ENCODE results near the gene PLS1.
"Not testable (repeated sequence)": the region's sequence is repeated elsewhere in the genome, so short reads cannot be mapped to it uniquely, and the experiment has no call there.

PLS1 gene

DNA sequence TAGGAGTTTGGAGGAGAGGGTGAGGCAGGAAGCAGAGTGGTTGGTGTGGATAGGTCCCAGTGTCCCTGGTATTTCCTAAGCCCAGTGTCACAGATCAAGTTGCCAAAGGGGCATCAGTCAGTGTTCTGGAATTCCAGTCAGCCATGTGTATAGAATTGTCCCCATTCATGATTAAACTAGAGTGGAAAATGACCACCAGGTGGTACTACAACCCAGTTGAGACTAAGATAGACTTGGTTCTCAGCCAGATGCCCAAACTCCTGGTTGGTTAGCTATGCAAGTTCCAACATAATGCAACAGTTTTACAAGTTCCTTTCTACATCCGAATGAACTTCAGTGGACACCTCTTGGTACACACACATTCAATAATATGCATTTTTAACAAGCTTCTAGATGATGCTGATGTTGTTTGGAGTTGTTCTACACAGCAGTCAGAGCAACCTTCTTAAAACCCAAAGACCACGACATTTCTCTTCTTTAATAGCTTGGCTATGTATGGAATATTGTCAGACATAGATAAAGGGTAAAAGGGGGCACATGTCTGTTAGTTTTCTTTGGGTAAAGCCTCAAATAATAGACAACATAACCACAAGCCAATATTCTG is 9.3 kb upstream of the PLS1 start:
- DNase-seq (ENCODE audit: insufficient read length, low spot score): peak; percentile 35
- TF ChIP-seq, protein P1, sequence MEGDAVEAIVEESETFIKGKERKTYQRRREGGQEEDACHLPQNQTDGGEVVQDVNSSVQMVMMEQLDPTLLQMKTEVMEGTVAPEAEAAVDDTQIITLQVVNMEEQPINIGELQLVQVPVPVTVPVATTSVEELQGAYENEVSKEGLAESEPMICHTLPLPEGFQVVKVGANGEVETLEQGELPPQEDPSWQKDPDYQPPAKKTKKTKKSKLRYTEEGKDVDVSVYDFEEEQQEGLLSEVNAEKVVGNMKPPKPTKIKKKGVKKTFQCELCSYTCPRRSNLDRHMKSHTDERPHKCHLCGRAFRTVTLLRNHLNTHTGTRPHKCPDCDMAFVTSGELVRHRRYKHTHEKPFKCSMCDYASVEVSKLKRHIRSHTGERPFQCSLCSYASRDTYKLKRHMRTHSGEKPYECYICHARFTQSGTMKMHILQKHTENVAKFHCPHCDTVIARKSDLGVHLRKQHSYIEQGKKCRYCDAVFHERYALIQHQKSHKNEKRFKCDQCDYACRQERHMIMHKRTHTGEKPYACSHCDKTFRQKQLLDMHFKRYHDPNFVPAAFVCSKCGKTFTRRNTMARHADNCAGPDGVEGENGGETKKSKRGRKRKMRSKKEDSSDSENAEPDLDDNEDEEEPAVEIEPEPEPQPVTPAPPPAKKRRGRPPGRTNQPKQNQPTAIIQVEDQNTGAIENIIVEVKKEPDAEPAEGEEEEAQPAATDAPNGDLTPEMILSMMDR (IDR thresholded peaks at IDR 0.05; ENCODE audit: insufficient read depth, missing control alignments): peak; percentile 65
- peak; percentile 79 for FAIRE-seq

GRCh38 chr3:142588703-142589102 is 7.5 kb upstream of the PLS1 start:
- TF ChIP-seq, protein P1 (IDR thresholded peaks at IDR 0.05; ENCODE audit: insufficient read depth, missing control alignments): no peak

DNA sequence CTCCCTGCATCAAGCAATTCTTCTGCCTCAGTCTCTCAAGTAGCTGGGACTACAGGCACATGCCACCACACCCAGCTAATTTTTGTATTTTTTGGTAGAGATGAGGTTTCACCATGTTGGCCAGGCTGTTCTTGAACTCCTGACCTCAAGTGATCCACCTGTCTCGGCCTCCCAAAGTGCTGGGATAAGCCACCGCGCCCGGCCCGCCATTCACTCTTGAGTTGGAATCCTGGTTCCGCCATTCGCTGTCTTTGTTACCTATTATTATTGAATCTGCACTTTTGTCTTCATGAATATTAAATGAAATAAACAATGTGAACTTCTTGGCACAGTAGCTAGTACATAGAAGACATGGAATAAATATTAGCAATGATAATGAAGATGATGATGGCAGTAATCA is 3.9 kb upstream of the PLS1 start:
- not testable (repeated sequence) for FAIRE-seq; DNase-seq (ENCODE audit: insufficient read length, low spot score)

More at GRCh38 chr3:142588703-142589102, 7.5 kb upstream of the PLS1 start:
- DNase-seq (ENCODE audit: insufficient read length, low spot score) (no peak), FAIRE-seq (no peak)

- TF ChIP-seq, protein P1 (IDR thresholded peaks at IDR 0.05; ENCODE audit: insufficient read depth, missing control alignments): no peak
- DNase-seq (ENCODE audit: insufficient read length, low spot score) (no peak), FAIRE-seq (no peak)
Observed at GRCh38 chr3:142595141-142595540, 1.1 kb upstream of the PLS1 start.

- TF ChIP-seq, protein P1 (IDR thresholded peaks at IDR 0.05; ENCODE audit: insufficient read depth, missing control alignments): no peak
- DNase-seq (ENCODE audit: insufficient read length, low spot score): no peak
- FAIRE-seq: no peak
Observed at GRCh38 chr3:142595581-142595950, 627 bp upstream of the PLS1 start.

DNA sequence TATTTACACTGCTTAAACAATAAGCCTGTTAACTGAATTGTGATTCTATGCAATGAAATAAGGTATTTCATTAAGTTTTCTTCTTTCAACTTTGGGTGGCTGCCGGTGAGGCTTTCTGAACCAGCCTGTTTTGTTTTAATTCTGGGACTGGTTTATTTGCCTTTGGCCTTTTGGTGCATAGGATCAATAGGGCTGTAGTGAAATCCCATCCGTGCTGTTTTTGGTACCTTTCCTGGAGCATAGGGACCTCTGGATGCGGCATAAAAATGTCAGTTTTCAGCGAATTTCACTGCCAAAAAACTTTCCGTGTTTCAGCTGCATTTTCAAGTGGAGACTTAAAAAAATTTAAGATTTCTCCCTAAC is 514 bp downstream of the PLS1 start:
- no peak for FAIRE-seq
- no peak for DNase-seq (ENCODE audit: insufficient read length, low spot score)
- TF ChIP-seq, protein P1 (IDR thresholded peaks at IDR 0.05; ENCODE audit: insufficient read depth, missing control alignments): no peak

- FAIRE-seq: no peak
- no peak for DNase-seq (ENCODE audit: insufficient read length, low spot score)
- TF ChIP-seq, protein P1 (IDR thresholded peaks at IDR 0.05; ENCODE audit: insufficient read depth, missing control alignments): no peak
Observed at GRCh38 chr3:142597906-142598305, 1.7 kb downstream of the PLS1 start.

- no peak for DNase-seq (ENCODE audit: insufficient read length, low spot score)
- FAIRE-seq: no peak
- TF ChIP-seq, protein P1 (IDR thresholded peaks at IDR 0.05; ENCODE audit: insufficient read depth, missing control alignments): no peak
Observed at GRCh38 chr3:142601713-142602112, 5.5 kb downstream of the PLS1 start.

Measured in D721Med (cell line).